MCF 10A (cell line): ENCODE results near the gene POLR1G. TPM values are rescaled to one million over a fixed set of nuclear protein-coding genes. Genes with fewer than 3 reads are reported as not detected.

Experiments
- BruUV-seq: library from RNA; stranded (reverse); fragments of 400-500 nt; replicated peaks from 2 replicates; lab custom pipeline; 2021; lab: Mats Ljungman, UMichigan
- CTCF ChIA-PET: fragments of 300-600 bp; sonication (Branson Sonifier 250); formaldehyde crosslinking; extraction: SDS; loops from one replicate; lab custom pipeline; 2021; ENCODE audit warnings: antibody characterized with exemption, inconsistent platforms; lab: Yijun Ruan, JAX
- POLR2A ChIA-PET: fragments of 300-600, 350-650 bp; sonication (Branson Sonifier 250); formaldehyde crosslinking; extraction: SDS; loops from one replicate; lab custom pipeline; 2020; ENCODE audit warnings: antibody characterized with exemption, inconsistent platforms; lab: Yijun Ruan, JAX
- DNase-seq: peaks from one replicate; pipeline ENCODE4 v3.0.0-alpha.2; 2018; ENCODE audit not compliant: unreplicated experiment
- H3K27ac Mint-ChIP-seq: one replicate; pipeline ENCODE4 v1.8.0; 2022; ENCODE audit warnings: mild to moderate bottlenecking, low read depth, mixed read lengths; ENCODE audit not compliant: unreplicated experiment
- H3K27me3 Mint-ChIP-seq: one replicate; pipeline ENCODE4 v1.8.0; 2022; ENCODE audit warnings: mixed read lengths; ENCODE audit not compliant: insufficient read depth, unreplicated experiment
- H3K36me3 Mint-ChIP-seq: one replicate; pipeline ENCODE4 v1.8.0; 2022; ENCODE audit warnings: mild to moderate bottlenecking, moderate library complexity, mixed read lengths; ENCODE audit not compliant: insufficient read depth, unreplicated experiment
- H3K4me1 Mint-ChIP-seq: one replicate; pipeline ENCODE4 v1.8.0; 2022; ENCODE audit warnings: mixed read lengths; ENCODE audit not compliant: insufficient read depth, unreplicated experiment
- H3K4me3 Mint-ChIP-seq: one replicate; pipeline ENCODE4 v1.8.0; 2022; ENCODE audit warnings: mild to moderate bottlenecking, moderate library complexity, mixed read lengths; ENCODE audit not compliant: unreplicated experiment
- H3K9me3 Mint-ChIP-seq: one replicate; pipeline ENCODE4 v1.8.0; 2022; ENCODE audit warnings: mixed read lengths; ENCODE audit not compliant: unreplicated experiment
- CTCF ChIP-seq: fragments of 200-600 bp; IDR thresholded peaks from one replicate; pipeline ENCODE4 v1.8.0; 2022; ENCODE audit warnings: antibody characterized with exemption, mild to moderate bottlenecking; ENCODE audit not compliant: unreplicated experiment
- intact Hi-C: fragments of 100-400 bp; cut with micrococcal nuclease; formaldehyde crosslinking; loops from 2 replicates; pipeline ENCODE4 v1.14.1; 2022
- total RNA-seq: library from RNA; stranded (reverse); gene quantifications from 2 replicates; pipeline ENCODE4 v1.2.3, GENCODE V29; 2022

The POLR1G gene
- total RNA-seq, 1 experiment from 2014 or later, result 17.6 TPM

GRCh38 chr19:45385392-45386221 is 20.8 kb upstream of the POLR1G start:
- BruUV-seq, result no TSS peak
- no peaks in the 10 kb centered on the region for H3K4me1 Mint-ChIP-seq
- DNase-seq, result no peak
- ChIA-PET CTCF (interaction anchor here (0.5 kb wide), 1 partner anchor 14 kb away, joined by 3 read pairs; no protein-coding TSS in a partner anchor), POLR2A (interaction anchor here (1.1 kb wide), 1 partner anchor 15 kb away, joined by 3 read pairs; the partner anchor contains the start of gene ERCC2)
- H3K9me3 Mint-ChIP-seq, result no peaks in the 10 kb centered on the region
- no peaks in the 10 kb centered on the region for H3K27me3 Mint-ChIP-seq
- H3K27ac Mint-ChIP-seq, result no peak overlapping the region
- no peak overlapping the region for H3K4me3 Mint-ChIP-seq
- intact Hi-C loops, result no loop called here
- peaks cover 38% of the 10 kb centered on the region for H3K36me3 Mint-ChIP-seq
- TF ChIP-seq CTCF, result no peak

- no peak for DNase-seq
- Mint-ChIP-seq H3K9me3 (no peaks in the 10 kb centered on the region), H3K4me1 (no peaks in the 10 kb centered on the region), H3K36me3 (peaks cover 45% of the 10 kb centered on the region), H3K27ac (no peak overlapping the region), H3K27me3 (no peaks in the 10 kb centered on the region), H3K4me3 (no peak overlapping the region)
- intact Hi-C loops, result no loop called here
- ChIA-PET POLR2A (interaction anchor here (0.6 to 3.7 kb wide), 4 partner anchors 8 to 18 kb away, joined by 3 to 14 read pairs (median 4); no protein-coding TSS in a partner anchor), CTCF (interaction anchor here (0.6 kb wide), 2 partner anchors 8 kb away, joined by 3 read pairs; no protein-coding TSS in a partner anchor)
- no TSS peak for BruUV-seq
- no peak for TF ChIP-seq CTCF
These were observed 15.1 kb upstream of the POLR1G start for GRCh38 chr19:45391346-45391745.

GRCh38 chr19:45391871-45392665 is 14.4 kb upstream of the POLR1G start:
- no peak for DNase-seq
- Mint-ChIP-seq H3K27me3 (no peaks in the 10 kb centered on the region), H3K27ac (no peak overlapping the region), H3K36me3 (peaks cover 51% of the 10 kb centered on the region), H3K9me3 (no peaks in the 10 kb centered on the region), H3K4me3 (no peak overlapping the region), H3K4me1 (no peaks in the 10 kb centered on the region)
- intact Hi-C loops, result no loop called here
- no peak for TF ChIP-seq CTCF
- BruUV-seq, result TSS peak; percentile 10
- POLR2A ChIA-PET, result interaction anchor here (0.6 to 3.7 kb wide), 3 partner anchors 10 to 19 kb away, joined by 3 to 14 read pairs (median 4); no protein-coding TSS in a partner anchor
- CTCF ChIA-PET, result interaction anchor here (0.6 to 0.7 kb wide), 3 partner anchors 7 to 183 kb away, joined by 3 read pairs; no protein-coding TSS in a partner anchor
